ENCODE measurements around the gene ABCG1. TPM values are rescaled to one million over a fixed set of nuclear protein-coding genes. Genes with fewer than 3 reads are reported as not detected.

ABCG1 gene
- total RNA-seq, 1 donor from 2014 or later: 138 TPM

GRCh38 chr21:42264245-42265195 is 45.6 kb downstream of the ABCG1 start:
- no peak for DNase-seq (ENCODE audit: low read depth)
- no peak overlapping the region for H3K4me3 ChIP-seq (ENCODE audit: low read depth, low read length)
- no peaks in the 10 kb centered on the region for H3K27me3 ChIP-seq (ENCODE audit: control insufficient read depth, insufficient read depth, low read length)
- TF ChIP-seq CTCF (IDR thresholded peaks at IDR 0.05; ENCODE audit: insufficient read depth, low read length, severe bottlenecking): no peak
- H3K36me3 ChIP-seq (ENCODE audit: control insufficient read depth, insufficient read depth, low read length): no peaks in the 10 kb centered on the region
- FAIRE-seq: no peak

GRCh38 chr21:42265231-42265812 is 46.4 kb downstream of the ABCG1 start:
- peak; percentile 23 for FAIRE-seq

GRCh38 chr21:42266971-42267556 is 48.1 kb downstream of the ABCG1 start:
- Histone ChIP-seq H3K4me3 (ENCODE audit: low read depth, low read length) (no peak overlapping the region), H3K36me3 (ENCODE audit: control insufficient read depth, insufficient read depth, low read length) (peaks cover 2% of the 10 kb centered on the region), H3K27me3 (ENCODE audit: control insufficient read depth, insufficient read depth, low read length) (no peaks in the 10 kb centered on the region)
- FAIRE-seq (no peak), DNase-seq (ENCODE audit: low read depth) (no peak)
- TF ChIP-seq CTCF (IDR thresholded peaks at IDR 0.05; ENCODE audit: insufficient read depth, low read length, severe bottlenecking): no peak

More at GRCh38 chr21:42265231-42265812, 46.4 kb downstream of the ABCG1 start:
- no peak for TF ChIP-seq CTCF (IDR thresholded peaks at IDR 0.05; ENCODE audit: insufficient read depth, low read length, severe bottlenecking)
- Histone ChIP-seq H3K4me3 (ENCODE audit: low read depth, low read length) (no peak overlapping the region), H3K36me3 (ENCODE audit: control insufficient read depth, insufficient read depth, low read length) (no peaks in the 10 kb centered on the region), H3K27me3 (ENCODE audit: control insufficient read depth, insufficient read depth, low read length) (no peaks in the 10 kb centered on the region)
- DNase-seq (ENCODE audit: low read depth): no peak

- Histone ChIP-seq H3K27me3 (ENCODE audit: control insufficient read depth, insufficient read depth, low read length) (no peaks in the 10 kb centered on the region), H3K36me3 (ENCODE audit: control insufficient read depth, insufficient read depth, low read length) (peaks cover 8% of the 10 kb centered on the region), H3K4me3 (ENCODE audit: low read depth, low read length) (no peak overlapping the region)
- no peak for FAIRE-seq
- TF ChIP-seq CTCF (IDR thresholded peaks at IDR 0.05; ENCODE audit: insufficient read depth, low read length, severe bottlenecking): no peak
- DNase-seq (ENCODE audit: low read depth): no peak
Observed at GRCh38 chr21:42269386-42269785, 50.4 kb downstream of the ABCG1 start.

- no peak for TF ChIP-seq CTCF (IDR thresholded peaks at IDR 0.05; ENCODE audit: insufficient read depth, low read length, severe bottlenecking)
- FAIRE-seq (no peak), DNase-seq (ENCODE audit: low read depth) (no peak)
- no peaks in the 10 kb centered on the region for H3K27me3 ChIP-seq (ENCODE audit: control insufficient read depth, insufficient read depth, low read length)
- H3K4me3 ChIP-seq (ENCODE audit: low read depth, low read length): no peak overlapping the region
- H3K36me3 ChIP-seq (ENCODE audit: control insufficient read depth, insufficient read depth, low read length): peaks cover 8% of the 10 kb centered on the region
Observed at GRCh38 chr21:42271065-42271464, 52.1 kb downstream of the ABCG1 start.
